Stimulated activated CD8-positive, alpha-beta memory T cell treated with anti-CD3 and anti-CD28 coated beads, Interleukin-12 subunit alpha, Interleukin-12 subunit beta, amount 100 ng/mL, for 1 hour (primary cell): ENCODE data around the gene OBSCN.
A peak's percentile ranks its signal among the peaks of the same experiment; 100 is the strongest.

ENCODE experiments used
- DNase-seq: peaks from one replicate; pipeline ENCODE4 v3.0.0-alpha.2; 2020; ENCODE audit warnings: low read depth

Gene OBSCN

GRCh38 chr1:228207851-228208821 lies at the start of gene OBSCN:
OBSCN (plus strand) TSS chr1:228208044; CDS start chr1:228211784, 3,740 bp downstream.
- no peak for DNase-seq

- DNase-seq: no peak
These were observed 49.5 kb upstream of the OBSCN start for GRCh38 chr1:228158151-228159007.

- DNase-seq: no peak
These were observed 48.7 kb upstream of the OBSCN start for GRCh38 chr1:228159008-228159665.

GRCh38 chr1:228160201-228160761 lies 47.6 kb upstream of the OBSCN start:
- no peak for DNase-seq

- no peak for DNase-seq
These were observed 46.5 kb upstream of the OBSCN start for GRCh38 chr1:228161362-228161761.

GRCh38 chr1:228161866-228162265 lies 46.0 kb upstream of the OBSCN start:
- no peak for DNase-seq

GRCh38 chr1:228162286-228163006 lies 45.4 kb upstream of the OBSCN start:
- DNase-seq: no peak

GRCh38 chr1:228163007-228163753 lies 44.7 kb upstream of the OBSCN start:
- no peak for DNase-seq

- no peak for DNase-seq
These were observed 43.9 kb upstream of the OBSCN start for GRCh38 chr1:228163776-228164519.

- DNase-seq: no peak
These were observed 43.1 kb upstream of the OBSCN start for GRCh38 chr1:228164561-228165371.

- DNase-seq: peak; percentile 98
These were observed 42.3 kb upstream of the OBSCN start, which contains the start of gene IBA57 for GRCh38 chr1:228165372-228166169. IBA57 (plus strand) TSS chr1:228165804; CDS start chr1:228165817, 13 bp downstream.

- DNase-seq: peak; percentile 27
These were observed 41.5 kb upstream of the OBSCN start for GRCh38 chr1:228166170-228166936.

- no peak for DNase-seq
These were observed 39.1 kb upstream of the OBSCN start for GRCh38 chr1:228168563-228169270.

- no peak for DNase-seq
These were observed 38.5 kb upstream of the OBSCN start for GRCh38 chr1:228169345-228169744.

- no peak for DNase-seq
These were observed 37.2 kb upstream of the OBSCN start for GRCh38 chr1:228170666-228171065.

GRCh38 chr1:228171221-228171891 lies 36.5 kb upstream of the OBSCN start:
- DNase-seq: no peak
